WTC11 (cell line): ENCODE measurements around the gene CCDC178. TPM values are rescaled to one million over a fixed set of nuclear protein-coding genes. Genes with fewer than 3 reads are reported as not detected.

Experiments used
- ATAC-seq: fragments of 200-7000 bp; cut with Tn5 transposase; 2 replicates; pipeline ENCODE4 v1.10.0; 2021; ENCODE audit warnings: mild to moderate bottlenecking, moderate library complexity
- CTCF ChIA-PET: fragments of 300-600 bp; sonication (Branson Sonifier 250); formaldehyde crosslinking; loops from one replicate; lab custom pipeline; 2021; ENCODE audit warnings: antibody characterized with exemption; lab: Charles Lee
- POLR2A ChIA-PET: fragments of 350-600 bp; sonication (Branson Sonifier 250); formaldehyde crosslinking; loops from one replicate; lab custom pipeline; 2021; ENCODE audit warnings: antibody characterized with exemption; lab: Charles Lee
- DNase-seq: peaks from one replicate; pipeline ENCODE4 v3.0.0; 2021; ENCODE audit warnings: low spot score
- H3K27ac Mint-ChIP-seq: 2 replicates; pipeline ENCODE4 v1.8.0; 2021; ENCODE audit warnings: mixed read lengths
- H3K27me3 Mint-ChIP-seq: 2 replicates; pipeline ENCODE4 v1.8.0; 2021; ENCODE audit warnings: low read depth, mild to moderate bottlenecking, moderate library complexity, mixed read lengths
- H3K36me3 Mint-ChIP-seq: 2 replicates; pipeline ENCODE4 v1.8.0; 2021; ENCODE audit warnings: mixed read lengths
- H3K4me1 Mint-ChIP-seq: 2 replicates; pipeline ENCODE4 v1.8.0; 2022; ENCODE audit warnings: mixed read lengths
- H3K4me3 Mint-ChIP-seq: 2 replicates; pipeline ENCODE4 v1.8.0; 2021; ENCODE audit warnings: mild to moderate bottlenecking, moderate library complexity, mixed read lengths
- H3K9me3 Mint-ChIP-seq: 2 replicates; pipeline ENCODE4 v1.8.0; 2021; ENCODE audit warnings: mixed read lengths
- ATF3 ChIP-seq: sonication (generic); formaldehyde crosslinking; conservative IDR thresholded peaks from 2 replicates; pipeline ENCODE4 v1.8.1; 2022; ENCODE audit warnings: mild to moderate bottlenecking, missing genetic modification reagents
- ELF4 ChIP-seq: sonication (generic); formaldehyde crosslinking; IDR thresholded peaks from 2 replicates; pipeline ENCODE4 v1.8.1; 2022; ENCODE audit warnings: low read depth, mild to moderate bottlenecking, moderate library complexity, missing genetic modification reagents
- EMX1 ChIP-seq: fragments of 250-450 bp; sonication (Bioruptor Pico); IDR thresholded peaks from 2 replicates; pipeline ENCODE4 v1.8.0; 2021; ENCODE audit warnings: mild to moderate bottlenecking
- FOXJ3 ChIP-seq: sonication (generic); formaldehyde crosslinking; IDR thresholded peaks from 2 replicates; pipeline ENCODE4 v1.9.0; 2021; ENCODE audit warnings: missing genetic modification reagents, mild to moderate bottlenecking, borderline replicate concordance
- FOXP1 ChIP-seq: sonication (generic); formaldehyde crosslinking; IDR thresholded peaks from 2 replicates; pipeline ENCODE4 v1.8.0; 2022; ENCODE audit warnings: missing genetic modification reagents, mild to moderate bottlenecking, moderate library complexity, borderline replicate concordance
- HMGA2 ChIP-seq: fragments of 250-450 bp; sonication (Bioruptor Pico); IDR thresholded peaks from 2 replicates; pipeline ENCODE4 v1.4.0; 2021; ENCODE audit warnings: mild to moderate bottlenecking, moderate library complexity
- MYBL2 ChIP-seq: sonication (generic); formaldehyde crosslinking; IDR thresholded peaks from 2 replicates; pipeline ENCODE4 v1.8.1; 2023; ENCODE audit warnings: mild to moderate bottlenecking, moderate library complexity, missing genetic modification reagents
- NFATC4 ChIP-seq: fragments of 250-450 bp; sonication (Bioruptor Pico); IDR thresholded peaks from 2 replicates; pipeline ENCODE4 v1.9.0; 2021; ENCODE audit warnings: mild to moderate bottlenecking
- NR3C1 ChIP-seq: sonication (generic); formaldehyde crosslinking; conservative IDR thresholded peaks from 2 replicates; pipeline ENCODE4 v1.8.1; 2023; ENCODE audit warnings: low read depth, mild to moderate bottlenecking, missing genetic modification reagents
- SMAD4 ChIP-seq: sonication (generic); formaldehyde crosslinking; IDR thresholded peaks from 2 replicates; pipeline ENCODE4 v1.8.0; 2022; ENCODE audit warnings: mild to moderate bottlenecking, missing genetic modification reagents
- SOX15 ChIP-seq: fragments of 250-450 bp; sonication (Bioruptor Pico); IDR thresholded peaks from 2 replicates; pipeline ENCODE4 v1.9.0; 2021; ENCODE audit warnings: mild to moderate bottlenecking
- STAT6 ChIP-seq: sonication (generic); formaldehyde crosslinking; conservative IDR thresholded peaks from 2 replicates; pipeline ENCODE4 v1.8.1; 2023; ENCODE audit warnings: mild to moderate bottlenecking, low read depth, missing genetic modification reagents, moderate library complexity
- TEAD1 ChIP-seq: sonication (generic); formaldehyde crosslinking; IDR thresholded peaks from 2 replicates; pipeline ENCODE4 v1.8.0; 2022; ENCODE audit warnings: mild to moderate bottlenecking, missing genetic modification reagents
- USF1 ChIP-seq: sonication (generic); formaldehyde crosslinking; IDR thresholded peaks from 2 replicates; pipeline ENCODE4 v1.8.0; 2022; ENCODE audit warnings: mild to moderate bottlenecking, missing genetic modification reagents
- ZBTB43 ChIP-seq: sonication (generic); formaldehyde crosslinking; IDR thresholded peaks from 2 replicates; pipeline ENCODE4 v1.8.1; 2023; ENCODE audit warnings: mild to moderate bottlenecking, missing genetic modification reagents
- ZNF317 ChIP-seq: sonication (generic); formaldehyde crosslinking; IDR thresholded peaks from 2 replicates; pipeline ENCODE4 v1.8.1; 2023; ENCODE audit warnings: low read depth, mild to moderate bottlenecking, moderate library complexity, missing genetic modification reagents, borderline replicate concordance
- ZNF512 ChIP-seq: sonication (generic); formaldehyde crosslinking; IDR thresholded peaks from 2 replicates; pipeline ENCODE4 v1.8.1; 2022; ENCODE audit warnings: missing genetic modification reagents, borderline replicate concordance
- ZNF532 ChIP-seq: fragments of 250-450 bp; sonication (Bioruptor Pico); IDR thresholded peaks from 2 replicates; pipeline ENCODE4 v1.9.0; 2021; ENCODE audit warnings: mild to moderate bottlenecking, borderline replicate concordance
- total RNA-seq: library from RNA; stranded (reverse); gene quantifications from 3 replicates; pipeline ENCODE4 v1.2.3, GENCODE V29; 2021

CCDC178 gene
- total RNA-seq, 1 experiment from 2014 or later = 0.20 TPM

GRCh38 chr18:32983721-32984120 lies 456.8 kb downstream of the CCDC178 start (continued):
- TF ChIP-seq NFATC4 (CRISPR knock-in tag) = no peak
- no peak for TF ChIP-seq FOXJ3
- no peak for TF ChIP-seq ZNF512 (CRISPR knock-in tag)
- TF ChIP-seq ZNF317 (CRISPR knock-in tag) = no peak

GRCh38 chr18:32980896-32981295 lies 459.6 kb downstream of the CCDC178 start:
- H3K36me3 Mint-ChIP-seq = no peaks in the 10 kb centered on the region
- no peak overlapping the region for H3K27ac Mint-ChIP-seq
- POLR2A ChIA-PET = no interaction called here
- TF ChIP-seq TEAD1 (CRISPR knock-in tag) (no peak), ELF4 (CRISPR knock-in tag) (no peak), HMGA2 (CRISPR knock-in tag) (no peak), NR3C1 (CRISPR knock-in tag) (no peak), STAT6 (CRISPR knock-in tag) (no peak), EMX1 (CRISPR knock-in tag) (no peak), NFATC4 (CRISPR knock-in tag) (no peak), ZBTB43 (no peak), SOX15 (CRISPR knock-in tag) (no peak), USF1 (CRISPR knock-in tag) (no peak), MYBL2 (no peak), FOXJ3 (no peak), FOXP1 (CRISPR knock-in tag) (no peak), ATF3 (no peak), ZNF532 (no peak), SMAD4 (CRISPR knock-in tag) (no peak)
- H3K27me3 Mint-ChIP-seq = no peaks in the 10 kb centered on the region
- H3K9me3 Mint-ChIP-seq = no peaks in the 10 kb centered on the region
- DNase-seq (no peak), ATAC-seq (no peak)
- 0 out of 2 replicates have a peak, but pooled peaks cover 8% of the 10 kb centered on the region for H3K4me1 Mint-ChIP-seq
- CTCF ChIA-PET = interaction anchor here (1.2 kb wide), 1 partner anchor 221 kb away, joined by 8 read pairs; no protein-coding TSS in a partner anchor
- H3K4me3 Mint-ChIP-seq = no peak overlapping the region
